IMR-90 (cell line): ENCODE measurements around the gene PRCD. TPM values are rescaled to one million over a fixed set of nuclear protein-coding genes. Genes with fewer than 3 reads are reported as not detected.

Experiments used
- ATAC-seq: fragments of 200-7000 bp; cut with Tn5 transposase; 2 replicates; pipeline ENCODE4 v1.9.1; 2020; ENCODE audit warnings: low read depth, mild to moderate bottlenecking, moderate library complexity
- BruUV-seq: library from RNA; stranded (reverse); fragments of 400-500 nt; replicated peaks from 2 replicates; lab custom pipeline; 2021; lab: Mats Ljungman, UMichigan
- CTCF ChIA-PET: fragments of 300-600 bp; formaldehyde crosslinking; extraction: SDS; loops from one replicate; lab custom pipeline; 2021; ENCODE audit warnings: antibody characterized with exemption; lab: Yijun Ruan, JAX
- POLR2A ChIA-PET: fragments of 300-600 bp; sonication (Branson Sonifier 250); formaldehyde crosslinking; loops from one replicate; lab custom pipeline; 2022; ENCODE audit warnings: antibody characterized with exemption; ENCODE audit not compliant: unreplicated experiment; lab: Charles Lee
- DNase-seq: peaks from one replicate; pipeline ENCODE4 v3.0.0; 2013
- H2AFZ ChIP-seq: replicated peaks from 2 replicates; pipeline ENCODE3; 2013; ENCODE audit warnings: low read length, mild to moderate bottlenecking; ENCODE audit not compliant: poor library complexity
- H2AK5ac ChIP-seq: 2 replicates; pipeline ENCODE4 v1.6.1; 2013; ENCODE audit warnings: low read depth, low read length, inconsistent platforms
- H2AK9ac ChIP-seq: replicated peaks from 2 replicates; pipeline ENCODE3; 2013; ENCODE audit warnings: mild to moderate bottlenecking, low read depth, low read length, moderate library complexity; ENCODE audit not compliant: poor library complexity
- H2BK120ac ChIP-seq: 2 replicates; pipeline ENCODE4 v1.6.1; 2013; ENCODE audit warnings: low read depth, low read length, inconsistent platforms
- H2BK15ac ChIP-seq: 3 replicates; pipeline ENCODE4 v1.6.1; 2013; ENCODE audit warnings: low read depth, low read length, inconsistent platforms
- H2BK20ac ChIP-seq: 2 replicates; pipeline ENCODE4 v1.6.1; 2013; ENCODE audit warnings: low read depth, mild to moderate bottlenecking, inconsistent platforms, low read length, moderate library complexity
- H2BK5ac ChIP-seq: 2 replicates; pipeline ENCODE4 v1.6.1; 2013; ENCODE audit warnings: mild to moderate bottlenecking, low read depth, low read length, inconsistent platforms; ENCODE audit not compliant: poor library complexity, severe bottlenecking
- H3K14ac ChIP-seq: replicated peaks from 2 replicates; pipeline ENCODE4 v1.6.1; 2013; ENCODE audit warnings: low read depth, low read length, inconsistent platforms
- H3K18ac ChIP-seq: 2 replicates; pipeline ENCODE4 v1.6.1; 2013; ENCODE audit warnings: low read depth, low read length, control low read depth
- H3K23ac ChIP-seq: 2 replicates; pipeline ENCODE4 v1.6.1; 2013; ENCODE audit warnings: low read depth, low read length, inconsistent platforms
- H3K27ac ChIP-seq: 2 replicates; pipeline ENCODE4 v1.5.1; 2013; ENCODE audit warnings: mild to moderate bottlenecking, control low read depth, low read length; ENCODE audit not compliant: insufficient read depth
- H3K27me3 ChIP-seq: 2 replicates; pipeline ENCODE4 v1.6.1; 2013; ENCODE audit warnings: low read length; ENCODE audit not compliant: control insufficient read depth, insufficient read depth
- H3K36me3 ChIP-seq: 2 replicates; pipeline ENCODE4 v1.6.1; 2013; ENCODE audit warnings: low read length, mixed read lengths; ENCODE audit not compliant: control insufficient read depth, insufficient read depth
- H3K4ac ChIP-seq: 2 replicates; pipeline ENCODE4 v1.6.1; 2013; ENCODE audit warnings: low read depth, low read length, inconsistent platforms
- H3K4me1 ChIP-seq: 2 replicates; pipeline ENCODE4 v1.6.1; 2013; ENCODE audit warnings: low read length, mixed read lengths; ENCODE audit not compliant: control insufficient read depth, insufficient read depth
- H3K4me2 ChIP-seq: 2 replicates; pipeline ENCODE4 v1.6.1; 2013; ENCODE audit warnings: low read depth, mild to moderate bottlenecking, control low read depth, low read length, moderate library complexity
- H3K4me3 ChIP-seq: 2 replicates; pipeline ENCODE4 v1.5.1; 2013; ENCODE audit warnings: low read depth, mild to moderate bottlenecking, control low read depth, low read length, moderate library complexity; ENCODE audit not compliant: insufficient read depth
- H3K56ac ChIP-seq: 2 replicates; pipeline ENCODE4 v1.6.1; 2013; ENCODE audit warnings: low read length, inconsistent platforms; ENCODE audit not compliant: insufficient read depth; ENCODE audit errors: extremely low read depth
- H3K79me1 ChIP-seq, 2 experiments: 2 replicates each; pipeline ENCODE4 v1.6.1; 2013; ENCODE audit warnings: low read length in 2 of 2, inconsistent platforms in 1 of 2, low read depth in 1 of 2
- H3K9ac ChIP-seq: 2 replicates; pipeline ENCODE4 v1.6.1; 2013; ENCODE audit warnings: low read depth, low read length, control low read depth
- H3K9me1 ChIP-seq: 2 replicates; pipeline ENCODE4 v1.6.1; 2013; ENCODE audit warnings: low read length, inconsistent platforms; ENCODE audit not compliant: insufficient read depth
- H3K9me3 ChIP-seq: 2 replicates; pipeline ENCODE4 v1.6.1; 2013; ENCODE audit warnings: low read length; ENCODE audit not compliant: control insufficient read depth, insufficient read depth
- H4K20me1 ChIP-seq: 2 replicates; pipeline ENCODE4 v1.6.1; 2013; ENCODE audit warnings: low read length, inconsistent platforms; ENCODE audit not compliant: insufficient read depth
- H4K5ac ChIP-seq: 2 replicates; pipeline ENCODE4 v1.6.1; 2013; ENCODE audit warnings: mild to moderate bottlenecking, low read depth, low read length, control low read depth
- H4K8ac ChIP-seq, 2 experiments: 2 replicates each; pipeline ENCODE4 v1.6.1; 2013; ENCODE audit warnings: low read depth in 2 of 2, low read length in 2 of 2, control low read depth in 1 of 2, inconsistent platforms in 1 of 2
- H4K91ac ChIP-seq: 2 replicates; pipeline ENCODE4 v1.6.1; 2013; ENCODE audit warnings: low read depth, low read length, inconsistent platforms; ENCODE audit not compliant: insufficient read depth
- BHLHE40 ChIP-seq: fragments of 150-350 bp; IDR thresholded peaks from 2 replicates; pipeline ENCODE4 v1.6.1; 2016; ENCODE audit warnings: mild to moderate bottlenecking, low read depth, low read length
- CEBPB ChIP-seq: IDR thresholded peaks from 2 replicates; pipeline ENCODE4 v1.6.1; 2012; ENCODE audit warnings: low read depth, low read length, improper control_type of control experiment
- CHD1 ChIP-seq: IDR thresholded peaks from 2 replicates; pipeline ENCODE4 v1.6.1; 2012; ENCODE audit warnings: low read depth, low read length, improper control_type of control experiment
- CTCF ChIP-seq: conservative IDR thresholded peaks from 2 replicates; pipeline ENCODE4 v1.5.1; 2012; ENCODE audit warnings: mild to moderate bottlenecking, low read depth, low read length, improper control_type of control experiment
- FOS ChIP-seq: fragments of 150-350 bp; IDR thresholded peaks from 2 replicates; pipeline ENCODE4 v1.6.1; 2016; ENCODE audit warnings: low read depth, low read length
- MAFK ChIP-seq: IDR thresholded peaks from 2 replicates; pipeline ENCODE4 v1.6.1; 2012; ENCODE audit warnings: low read depth, low read length, improper control_type of control experiment
- MAZ ChIP-seq: IDR thresholded peaks from 2 replicates; pipeline ENCODE4 v1.6.1; 2012; ENCODE audit warnings: low read depth, mild to moderate bottlenecking, low read length, improper control_type of control experiment, moderate library complexity, borderline replicate concordance
- MXI1 ChIP-seq: IDR thresholded peaks from 2 replicates; pipeline ENCODE4 v1.6.1; 2012; ENCODE audit warnings: low read depth, mild to moderate bottlenecking, low read length, moderate library complexity, borderline replicate concordance
- NFE2L2 ChIP-seq: fragments of 150-350 bp; IDR thresholded peaks from 2 replicates; pipeline ENCODE4 v1.6.1; 2016; ENCODE audit warnings: low read depth, mild to moderate bottlenecking, low read length
- POLR2A ChIP-seq: IDR thresholded peaks from 2 replicates; pipeline ENCODE4 v1.6.1; 2012; ENCODE audit warnings: mild to moderate bottlenecking, low read depth, low read length
- RAD21 ChIP-seq: IDR thresholded peaks from 2 replicates; pipeline ENCODE4 v1.6.1; 2012; ENCODE audit warnings: low read length, improper control_type of control experiment
- RCOR1 ChIP-seq: IDR thresholded peaks from 2 replicates; pipeline ENCODE4 v1.6.1; 2012; ENCODE audit warnings: mild to moderate bottlenecking, low read length, improper control_type of control experiment; ENCODE audit not compliant: insufficient replicate concordance
- RFX5 ChIP-seq: IDR thresholded peaks from 2 replicates; pipeline ENCODE4 v1.8.0; 2012; ENCODE audit warnings: low read depth, mild to moderate bottlenecking, low read length, moderate library complexity
- SMC3 ChIP-seq: fragments of 150-350 bp; IDR thresholded peaks from 2 replicates; pipeline ENCODE4 v1.6.1; 2016; ENCODE audit warnings: low read depth, mild to moderate bottlenecking, antibody characterized with exemption, low read length, moderate library complexity
- USF2 ChIP-seq: fragments of 150-350 bp; IDR thresholded peaks from 2 replicates; pipeline ENCODE4 v1.6.1; 2017; ENCODE audit warnings: mild to moderate bottlenecking, antibody characterized with exemption, low read length, low read depth
- dilution Hi-C: fragments of 300-500 bp; cut with HindIII; formaldehyde crosslinking; loops from one replicate; pipeline ENCODE4 v1.14.3; 2018; ENCODE audit warnings: low sequenced_read_pairs; ENCODE audit not compliant: unreplicated experiment
- in situ Hi-C: fragments of 300-500 bp; cut with MboI; formaldehyde crosslinking; loops from 3 replicates; pipeline ENCODE4 v1.14.3; 2019; ENCODE audit warnings: low sequenced_read_pairs, inconsistent platforms, mixed read lengths
- intact Hi-C: fragments of 100-400 bp; cut with micrococcal nuclease; formaldehyde crosslinking; loops from 2 replicates; pipeline ENCODE4 v1.10.0; 2022
- polyA plus RNA-seq, 3 experiments: library from polyadenylated mRNA; depleted of rRNA; stranded (reverse); fragments of >200 nt; gene quantifications; 2 replicates each; pipeline ENCODE4 v1.2.3, GENCODE V29; 2012; ENCODE audit warnings: low replicate concordance in 1 of 3
- total RNA-seq: library from RNA; depleted of rRNA; stranded (reverse); fragments of >200 nt; gene quantifications from 2 replicates; pipeline ENCODE4 v1.2.3, GENCODE V29; 2012
- TF ChIP-seq, protein P1 (sequence below): fragments of 150-350 bp; IDR thresholded peaks from 2 replicates; pipeline ENCODE4 v1.6.1; 2016; ENCODE audit warnings: low read depth, mild to moderate bottlenecking, low read length, moderate library complexity, borderline replicate concordance

Gene PRCD
- total and polyA plus RNA-seq, 2 of the 4 experiments (the other 2 are of a cell fraction), result 0.32 TPM; not detected in 1

GRCh38 chr17:76588182-76588581, 48.3 kb downstream of the PRCD start:
- CTCF ChIA-PET, result interaction anchor here (1.2 kb wide), 1 partner anchor 36 kb away, joined by 4 read pairs; no protein-coding TSS in a partner anchor
- no TSS peak for BruUV-seq
- Histone ChIP-seq H3K4me3 (no peak overlapping the region), H2AK9ac (no peak overlapping the region), H3K14ac (no peak overlapping the region), H4K20me1 (no peaks in the 10 kb centered on the region), H3K56ac (no peak overlapping the region), H2AFZ (no peak overlapping the region), H2BK15ac (no peak overlapping the region), H2BK20ac (no peak overlapping the region), H3K4me1 (no peaks in the 10 kb centered on the region; the same call in 1 of the 2 replicates), H3K36me3 (no peaks in the 10 kb centered on the region), H3K4me2 (no peak overlapping the region), H4K5ac (no peak overlapping the region), H3K23ac (no peak overlapping the region), H3K9ac (no peak overlapping the region), H2BK120ac (no peak overlapping the region), H3K9me1 (no peaks in the 10 kb centered on the region; the same call in 1 of the 2 replicates), H3K18ac (no peak overlapping the region), H4K91ac (no peak overlapping the region), H3K79me1 (no peaks in the 10 kb centered on the region), H3K27me3 (peaks cover 31% of the 10 kb centered on the region), H2BK5ac (no peak overlapping the region), H4K8ac (no peak overlapping the region), H3K9me3 (0 out of 2 replicates have a peak, but pooled peaks cover 2% of the 10 kb centered on the region), H3K4ac (no peak overlapping the region), H2AK5ac (no peak overlapping the region), H3K27ac (no peak overlapping the region)
- ATAC-seq, result no peak
- no peak for DNase-seq
- intact Hi-C loops, result no loop called here
- in situ Hi-C loops, result no loop called here
- TF ChIP-seq MXI1, result no peak
- TF ChIP-seq CHD1, result no peak
- no peak for TF ChIP-seq RFX5
- no peak for TF ChIP-seq USF2
- TF ChIP-seq RAD21, result no peak
- no peak for TF ChIP-seq MAFK
- no peak for TF ChIP-seq BHLHE40
- no peak for TF ChIP-seq CEBPB
- TF ChIP-seq, protein P1, sequence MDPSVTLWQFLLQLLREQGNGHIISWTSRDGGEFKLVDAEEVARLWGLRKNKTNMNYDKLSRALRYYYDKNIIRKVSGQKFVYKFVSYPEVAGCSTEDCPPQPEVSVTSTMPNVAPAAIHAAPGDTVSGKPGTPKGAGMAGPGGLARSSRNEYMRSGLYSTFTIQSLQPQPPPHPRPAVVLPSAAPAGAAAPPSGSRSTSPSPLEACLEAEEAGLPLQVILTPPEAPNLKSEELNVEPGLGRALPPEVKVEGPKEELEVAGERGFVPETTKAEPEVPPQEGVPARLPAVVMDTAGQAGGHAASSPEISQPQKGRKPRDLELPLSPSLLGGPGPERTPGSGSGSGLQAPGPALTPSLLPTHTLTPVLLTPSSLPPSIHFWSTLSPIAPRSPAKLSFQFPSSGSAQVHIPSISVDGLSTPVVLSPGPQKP, result no peak
- no peak for TF ChIP-seq NFE2L2
- TF ChIP-seq SMC3, result no peak
- TF ChIP-seq POLR2A, result no peak
- no peak for TF ChIP-seq MAZ
- no peak for TF ChIP-seq FOS
- no peak for TF ChIP-seq RCOR1
- TF ChIP-seq CTCF, result no peak
- POLR2A ChIA-PET, result no interaction called here
- dilution Hi-C loops, result no loop called here
